ENCODE data around the gene MYO5C. TPM values are rescaled to one million over a fixed set of nuclear protein-coding genes. Genes with fewer than 3 reads are reported as not detected.

The MYO5C gene
- total RNA-seq, 2 donors from 2014 or later = 3.0 to 18.4 TPM

DNA sequence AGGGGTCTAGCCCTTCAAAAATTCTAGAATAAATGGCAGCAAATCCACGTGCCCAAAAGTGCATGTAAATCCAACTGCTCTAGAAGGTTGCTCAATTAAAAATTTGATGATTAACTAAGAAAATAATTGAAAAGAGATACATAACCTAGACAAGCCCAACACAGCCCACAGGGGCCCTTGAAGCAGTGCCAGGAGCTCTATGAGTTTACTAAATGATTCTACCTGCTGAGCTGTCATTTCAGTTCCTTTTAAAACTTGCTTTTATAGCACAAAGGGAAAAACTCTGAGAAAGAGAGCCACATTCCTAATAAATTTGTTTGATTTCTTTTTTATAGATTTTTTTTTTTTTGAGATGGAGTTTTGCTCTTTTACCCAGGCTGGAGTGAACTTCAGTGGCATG, 65.5 kb downstream of the MYO5C start:
- no peaks in the 10 kb centered on the region for H3K36me3 ChIP-seq
- ATAC-seq (ENCODE audit: insufficient number of reproducible peaks, low FRiP score, low read depth) (no peak), DNase-seq (ENCODE audit: low spot score) (no peak)
- no peaks in the 10 kb centered on the region for H3K27me3 ChIP-seq (replicated peaks; ENCODE audit: insufficient read depth)
- TF ChIP-seq, protein P1, sequence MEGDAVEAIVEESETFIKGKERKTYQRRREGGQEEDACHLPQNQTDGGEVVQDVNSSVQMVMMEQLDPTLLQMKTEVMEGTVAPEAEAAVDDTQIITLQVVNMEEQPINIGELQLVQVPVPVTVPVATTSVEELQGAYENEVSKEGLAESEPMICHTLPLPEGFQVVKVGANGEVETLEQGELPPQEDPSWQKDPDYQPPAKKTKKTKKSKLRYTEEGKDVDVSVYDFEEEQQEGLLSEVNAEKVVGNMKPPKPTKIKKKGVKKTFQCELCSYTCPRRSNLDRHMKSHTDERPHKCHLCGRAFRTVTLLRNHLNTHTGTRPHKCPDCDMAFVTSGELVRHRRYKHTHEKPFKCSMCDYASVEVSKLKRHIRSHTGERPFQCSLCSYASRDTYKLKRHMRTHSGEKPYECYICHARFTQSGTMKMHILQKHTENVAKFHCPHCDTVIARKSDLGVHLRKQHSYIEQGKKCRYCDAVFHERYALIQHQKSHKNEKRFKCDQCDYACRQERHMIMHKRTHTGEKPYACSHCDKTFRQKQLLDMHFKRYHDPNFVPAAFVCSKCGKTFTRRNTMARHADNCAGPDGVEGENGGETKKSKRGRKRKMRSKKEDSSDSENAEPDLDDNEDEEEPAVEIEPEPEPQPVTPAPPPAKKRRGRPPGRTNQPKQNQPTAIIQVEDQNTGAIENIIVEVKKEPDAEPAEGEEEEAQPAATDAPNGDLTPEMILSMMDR (IDR thresholded peaks at IDR 0.05) = no peak
- H3K27ac ChIP-seq = no peak overlapping the region
- H3K4me1 ChIP-seq (ENCODE audit: control insufficient read depth in 1 of 2, low read depth in 2 of 2) = no peaks in the 10 kb centered on the region
- H3K9me3 ChIP-seq = no peaks in the 10 kb centered on the region
- no peak overlapping the region for H3K4me3 ChIP-seq

DNA sequence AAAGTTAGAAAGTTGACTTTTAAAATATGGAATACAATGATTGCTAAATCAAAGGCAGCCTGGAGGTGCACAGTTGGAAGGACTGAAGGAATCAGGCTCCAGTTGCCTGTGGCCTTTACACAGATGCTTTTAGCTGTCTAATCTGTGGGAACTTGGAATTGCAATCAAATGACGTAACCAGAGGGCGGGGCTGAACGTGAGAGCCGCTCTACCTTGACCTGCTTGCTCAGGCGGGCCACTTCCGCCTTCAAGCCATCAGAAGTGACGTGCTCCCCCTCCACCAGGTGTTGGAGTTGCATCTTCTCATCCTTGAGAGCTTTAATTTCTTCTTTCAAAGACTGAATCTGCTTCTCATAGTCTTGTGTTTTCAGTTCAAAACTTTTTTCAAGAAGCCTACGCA, 66.7 kb downstream of the MYO5C start:
- no peak for ATAC-seq (ENCODE audit: insufficient number of reproducible peaks, low FRiP score, low read depth)
- Histone ChIP-seq H3K4me1 (ENCODE audit: control insufficient read depth in 1 of 2, low read depth in 2 of 2) (no peaks in the 10 kb centered on the region), H3K27ac (no peak overlapping the region), H3K27me3 (replicated peaks; ENCODE audit: insufficient read depth) (no peaks in the 10 kb centered on the region), H3K9me3 (no peaks in the 10 kb centered on the region), H3K4me3 (no peak overlapping the region), H3K36me3 (no peaks in the 10 kb centered on the region)
- DNase-seq (ENCODE audit: low spot score) = no peak
- TF ChIP-seq, protein P1 (IDR thresholded peaks at IDR 0.05) = no peak

DNA sequence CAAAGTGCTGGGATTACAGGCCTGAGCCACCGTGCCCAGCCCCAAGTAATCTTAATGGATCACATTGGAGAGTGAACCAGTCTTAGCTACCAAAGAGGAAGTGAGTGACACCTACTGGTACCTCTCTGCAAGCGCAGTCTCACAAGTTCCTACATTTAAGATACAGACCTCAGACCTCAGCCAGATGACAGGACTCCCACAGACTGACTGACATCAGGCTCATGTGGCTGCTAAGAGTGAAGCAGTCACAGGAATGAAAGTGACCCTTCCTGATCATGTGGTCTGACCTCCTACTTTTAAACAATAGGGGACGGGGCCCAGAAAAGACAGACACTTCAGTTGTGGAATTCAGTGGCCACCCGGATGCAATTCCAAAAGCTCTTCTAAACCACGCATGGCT, 68.1 kb downstream of the MYO5C start:
- H3K9me3 ChIP-seq = no peaks in the 10 kb centered on the region
- no peak overlapping the region for H3K27ac ChIP-seq
- H3K27me3 ChIP-seq (replicated peaks; ENCODE audit: insufficient read depth) = no peaks in the 10 kb centered on the region
- H3K4me3 ChIP-seq = no peak overlapping the region
- DNase-seq (ENCODE audit: low spot score) (peak; percentile 19), ATAC-seq (ENCODE audit: insufficient number of reproducible peaks, low FRiP score, low read depth) (peak; percentile 83)
- TF ChIP-seq, protein P1 (IDR thresholded peaks at IDR 0.05) = peak; percentile 69
- H3K4me1 ChIP-seq (ENCODE audit: control insufficient read depth in 1 of 2, low read depth in 2 of 2) = no peaks in the 10 kb centered on the region
- H3K36me3 ChIP-seq = no peaks in the 10 kb centered on the region

DNA sequence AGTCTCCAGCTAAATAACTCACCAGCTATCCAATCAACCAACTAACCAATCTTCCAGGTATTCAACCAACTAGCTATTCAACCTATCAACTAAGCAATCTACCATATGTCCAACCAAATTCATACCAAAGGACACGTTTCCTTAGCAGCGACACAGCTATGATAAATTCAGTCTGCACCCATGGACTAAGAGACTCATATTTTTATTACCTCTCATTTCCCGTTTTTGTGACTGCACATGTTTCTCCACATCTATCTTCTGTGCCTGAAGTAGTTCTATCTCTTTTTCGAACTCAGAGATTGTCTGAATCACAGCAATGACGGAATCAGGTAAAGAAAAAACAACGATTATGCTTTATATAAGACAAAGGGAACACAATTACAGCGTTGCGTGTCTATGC, 70.4 kb downstream of the MYO5C start:
- Histone ChIP-seq H3K36me3 (no peaks in the 10 kb centered on the region), H3K4me3 (no peak overlapping the region), H3K27me3 (replicated peaks; ENCODE audit: insufficient read depth) (no peaks in the 10 kb centered on the region), H3K4me1 (ENCODE audit: control insufficient read depth in 1 of 2, low read depth in 2 of 2) (no peaks in the 10 kb centered on the region), H3K27ac (no peak overlapping the region), H3K9me3 (no peaks in the 10 kb centered on the region)
- TF ChIP-seq, protein P1 (IDR thresholded peaks at IDR 0.05) = no peak
- ATAC-seq (ENCODE audit: insufficient number of reproducible peaks, low FRiP score, low read depth) (no peak), DNase-seq (ENCODE audit: low spot score) (no peak)

DNA sequence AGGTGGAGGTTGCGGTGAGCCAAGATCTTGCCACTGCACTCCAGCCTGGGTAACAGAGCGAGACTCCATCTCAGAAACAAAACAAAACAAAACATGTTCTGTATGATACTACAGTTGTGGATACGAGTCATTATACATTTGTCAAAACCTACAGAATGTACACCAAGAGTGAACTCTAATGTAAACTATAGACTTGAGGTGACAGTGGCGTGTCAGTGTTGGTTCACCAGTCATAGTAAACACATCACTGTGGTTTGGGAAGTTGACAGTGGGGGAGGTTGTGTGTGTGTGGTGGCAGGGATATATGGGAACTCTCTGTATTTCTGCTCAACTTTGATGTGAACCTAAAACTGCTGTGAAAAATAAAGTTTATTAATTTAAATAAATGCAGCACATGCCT, 71.4 kb downstream of the MYO5C start:
- Histone ChIP-seq H3K9me3 (no peaks in the 10 kb centered on the region), H3K4me1 (ENCODE audit: control insufficient read depth in 1 of 2, low read depth in 2 of 2) (no peaks in the 10 kb centered on the region), H3K4me3 (no peak overlapping the region), H3K27ac (no peak overlapping the region), H3K27me3 (replicated peaks; ENCODE audit: insufficient read depth) (no peaks in the 10 kb centered on the region), H3K36me3 (no peaks in the 10 kb centered on the region)
- no peak for DNase-seq (ENCODE audit: low spot score)
- TF ChIP-seq, protein P1 (IDR thresholded peaks at IDR 0.05) = no peak
- ATAC-seq (ENCODE audit: insufficient number of reproducible peaks, low FRiP score, low read depth) = no peak

Data from thoracic aorta (tissue), 2 donors.